VCaP (cell line): ENCODE data around the gene TMPRSS2.

Source experiments
- H3K27ac ChIP-seq: fragments of 450-650 bp; 2 replicates; pipeline ENCODE4 v1.5.1; 2017
- TF ChIP-seq, protein P1 (sequence below): fragments of 450-650 bp; conservative IDR thresholded peaks from 2 replicates; pipeline ENCODE4 v1.5.1; 2017; ENCODE audit warnings: mild to moderate bottlenecking, moderate library complexity

TMPRSS2 gene

DNA sequence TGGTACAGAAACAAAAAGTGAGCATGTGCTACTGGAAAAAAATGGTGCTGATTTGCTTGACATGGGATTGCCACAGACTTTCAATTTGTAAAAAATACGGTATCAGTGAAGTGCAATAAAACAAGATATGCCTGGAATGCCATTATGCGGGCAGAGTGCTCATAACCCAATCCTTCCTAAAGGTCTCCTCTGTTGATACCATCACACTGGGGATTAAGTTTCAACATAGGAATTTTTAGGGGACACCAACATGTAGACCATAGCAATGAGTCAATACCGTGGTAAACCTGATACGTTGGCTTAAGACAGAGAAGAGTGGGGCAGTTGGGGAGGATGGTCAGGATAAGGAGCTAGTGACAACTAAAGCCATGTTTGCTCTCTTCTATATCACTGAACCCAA is 61.4 kb downstream of the TMPRSS2 start:
- no peak overlapping the region for H3K27ac ChIP-seq
- TF ChIP-seq, protein P1, sequence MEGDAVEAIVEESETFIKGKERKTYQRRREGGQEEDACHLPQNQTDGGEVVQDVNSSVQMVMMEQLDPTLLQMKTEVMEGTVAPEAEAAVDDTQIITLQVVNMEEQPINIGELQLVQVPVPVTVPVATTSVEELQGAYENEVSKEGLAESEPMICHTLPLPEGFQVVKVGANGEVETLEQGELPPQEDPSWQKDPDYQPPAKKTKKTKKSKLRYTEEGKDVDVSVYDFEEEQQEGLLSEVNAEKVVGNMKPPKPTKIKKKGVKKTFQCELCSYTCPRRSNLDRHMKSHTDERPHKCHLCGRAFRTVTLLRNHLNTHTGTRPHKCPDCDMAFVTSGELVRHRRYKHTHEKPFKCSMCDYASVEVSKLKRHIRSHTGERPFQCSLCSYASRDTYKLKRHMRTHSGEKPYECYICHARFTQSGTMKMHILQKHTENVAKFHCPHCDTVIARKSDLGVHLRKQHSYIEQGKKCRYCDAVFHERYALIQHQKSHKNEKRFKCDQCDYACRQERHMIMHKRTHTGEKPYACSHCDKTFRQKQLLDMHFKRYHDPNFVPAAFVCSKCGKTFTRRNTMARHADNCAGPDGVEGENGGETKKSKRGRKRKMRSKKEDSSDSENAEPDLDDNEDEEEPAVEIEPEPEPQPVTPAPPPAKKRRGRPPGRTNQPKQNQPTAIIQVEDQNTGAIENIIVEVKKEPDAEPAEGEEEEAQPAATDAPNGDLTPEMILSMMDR, result no peak

DNA sequence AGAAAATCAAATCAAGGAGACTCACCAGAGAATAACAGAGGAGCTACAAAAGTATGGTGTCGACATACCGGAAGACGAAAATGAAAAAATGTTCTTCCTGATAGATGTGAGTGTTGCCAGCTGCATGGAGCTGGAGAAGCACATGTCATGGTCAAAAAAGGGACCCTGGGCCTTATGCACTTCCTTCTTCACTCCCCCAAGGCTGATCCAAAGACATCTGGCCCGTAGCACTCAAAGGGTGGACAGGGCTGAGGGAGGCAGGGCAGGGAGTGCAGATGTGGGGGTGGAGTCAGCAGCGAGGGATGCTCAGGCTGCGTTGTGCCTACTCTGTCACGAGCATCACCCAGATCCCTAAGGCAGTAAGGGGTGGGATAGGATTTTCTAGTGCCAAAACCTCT is 62.5 kb downstream of the TMPRSS2 start:
- TF ChIP-seq, protein P1, result no peak
- no peak overlapping the region for H3K27ac ChIP-seq

DNA sequence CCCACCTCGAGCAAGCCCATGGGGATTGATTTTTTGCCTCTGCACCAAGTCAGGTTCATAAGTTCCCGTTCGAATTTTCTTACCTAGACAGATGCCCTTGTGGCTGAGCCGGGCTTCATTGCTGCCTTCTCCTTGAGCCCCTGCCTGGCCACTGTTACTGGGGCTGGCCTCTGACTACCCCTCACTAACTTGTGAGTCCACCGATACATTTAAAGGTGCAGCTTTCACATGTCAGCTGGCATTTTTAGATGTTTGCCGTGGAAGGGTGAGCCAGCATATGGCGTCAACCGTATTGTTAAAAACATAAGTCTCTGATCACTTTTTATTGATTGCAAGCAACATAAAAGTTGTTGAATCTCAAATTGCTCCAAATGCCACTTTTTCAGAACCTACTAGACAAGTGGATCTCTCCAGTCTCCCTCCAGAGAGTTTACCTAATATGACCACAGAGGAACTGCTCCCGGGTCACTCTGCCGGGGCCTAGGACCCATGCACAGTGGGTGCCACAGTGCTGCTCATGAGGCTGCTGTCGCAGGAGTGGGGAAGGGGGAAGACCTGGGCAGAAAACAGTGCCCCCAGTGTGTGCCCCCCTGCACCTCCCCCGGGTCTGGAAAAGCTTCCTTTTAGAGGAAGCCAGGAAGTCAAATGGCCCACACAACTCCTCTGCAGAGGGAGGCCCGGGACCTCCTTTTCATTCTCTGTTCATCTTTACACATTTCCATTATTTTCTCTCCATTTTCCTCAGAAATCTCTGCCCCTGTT is 63.1 kb downstream of the TMPRSS2 start:
- no peak overlapping the region for H3K27ac ChIP-seq
- TF ChIP-seq, protein P1, result no peak

DNA sequence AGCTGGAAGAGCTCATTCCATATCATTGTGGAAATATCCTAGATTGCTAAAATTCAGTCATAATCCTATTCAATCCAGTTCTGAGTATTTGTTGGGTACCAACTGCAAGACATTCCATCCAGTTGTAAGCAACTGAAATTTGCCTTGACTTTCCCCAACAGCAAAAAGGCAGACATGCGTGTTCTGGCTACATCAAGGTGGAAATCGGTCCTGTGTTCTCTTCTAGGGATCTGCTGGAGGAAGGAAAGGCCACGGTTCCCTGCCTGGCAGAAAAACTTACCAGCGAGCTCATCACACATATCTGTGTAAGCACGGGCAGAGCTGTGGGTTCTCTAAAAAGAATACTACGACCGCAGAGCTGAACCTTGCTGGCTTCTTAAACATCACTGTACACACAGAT is 64.4 kb downstream of the TMPRSS2 start:
- H3K27ac ChIP-seq, result no peak overlapping the region
- TF ChIP-seq, protein P1, result no peak

DNA sequence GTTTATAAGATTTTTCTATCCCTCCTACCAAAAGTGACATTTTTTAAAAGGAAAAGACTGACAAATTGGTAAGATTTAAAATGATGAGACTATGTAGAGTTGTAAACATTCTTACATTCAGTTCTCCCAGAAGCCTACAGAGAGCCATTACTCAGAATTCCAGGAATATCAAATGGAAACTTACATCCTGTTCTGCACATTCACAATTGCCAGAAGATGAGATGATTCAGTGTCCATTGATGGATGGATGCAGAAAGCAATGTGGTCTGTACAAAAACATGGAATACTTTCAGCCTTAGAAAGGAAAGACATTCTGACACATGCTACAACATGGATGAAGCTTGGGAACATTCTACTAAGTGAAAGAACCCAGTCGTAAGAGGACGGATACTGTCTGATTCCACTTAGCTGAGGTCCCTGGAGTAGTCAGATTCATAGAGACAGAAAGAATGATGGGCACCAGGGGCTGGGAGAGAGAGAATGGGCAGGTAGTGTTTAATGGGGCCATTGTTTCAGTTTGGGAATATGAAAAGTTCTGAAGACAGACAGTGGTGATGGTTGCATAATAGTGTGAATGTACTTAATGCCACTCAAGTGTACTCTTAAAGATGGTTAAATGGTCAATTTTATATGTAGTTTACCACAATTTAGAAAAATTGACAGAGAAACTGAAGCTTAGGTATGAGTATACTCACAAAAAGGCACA is 65.3 kb downstream of the TMPRSS2 start:
- no peak overlapping the region for H3K27ac ChIP-seq
- TF ChIP-seq, protein P1, result no peak

DNA sequence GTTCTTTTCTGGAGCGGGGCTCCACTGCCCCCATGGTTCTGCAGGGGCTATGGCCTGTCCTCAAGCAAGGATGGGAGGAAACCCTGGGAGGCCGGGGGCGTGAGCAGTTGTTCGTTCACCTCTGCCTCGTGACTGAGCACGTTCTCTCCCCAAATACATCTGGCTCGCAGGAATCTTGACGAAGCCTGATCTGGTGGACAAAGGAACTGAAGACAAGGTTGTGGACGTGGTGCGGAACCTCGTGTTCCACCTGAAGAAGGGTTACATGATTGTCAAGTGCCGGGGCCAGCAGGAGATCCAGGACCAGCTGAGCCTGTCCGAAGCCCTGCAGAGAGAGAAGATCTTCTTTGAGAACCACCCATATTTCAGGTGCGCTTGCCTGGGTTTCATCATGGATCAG is 66.4 kb downstream of the TMPRSS2 start:
- no peak overlapping the region for H3K27ac ChIP-seq
- TF ChIP-seq, protein P1, result no peak

DNA sequence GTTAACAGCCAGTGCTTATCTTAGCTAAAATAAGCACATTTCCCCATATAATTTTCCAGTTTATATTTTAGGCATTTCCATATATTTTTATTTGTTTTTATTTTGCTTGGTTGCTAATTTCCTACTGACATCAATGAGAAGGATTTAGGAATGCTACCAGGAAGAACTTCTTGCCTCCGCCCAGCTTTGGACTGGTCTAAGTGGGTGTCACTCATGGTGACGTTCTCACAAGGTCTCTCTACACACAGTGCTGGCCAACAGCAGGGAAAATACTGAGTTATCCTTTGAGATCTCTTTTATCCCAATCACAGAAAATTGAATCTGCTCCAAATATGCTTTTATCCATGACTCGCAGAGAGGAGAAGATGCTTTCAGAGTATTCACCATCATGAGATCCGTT is 68.7 kb downstream of the TMPRSS2 start:
- no peak overlapping the region for H3K27ac ChIP-seq
- TF ChIP-seq, protein P1, result no peak
